HG02840 (cell line): ENCODE data around the gene CDC25B.
A peak's percentile ranks its signal among the peaks of the same experiment; 100 is the strongest.
"Not testable (repeated sequence)": the region's sequence is repeated elsewhere in the genome, so short reads cannot be mapped to it uniquely, and the experiment has no call there.

Experiments used
- ATAC-seq: cut with Tn5 transposase; IDR thresholded peaks from one replicate; pipeline ENCODE4 v1.9.1; 2021; ENCODE audit warnings: mild to moderate bottlenecking, moderate library complexity, moderate number of reproducible peaks; ENCODE audit not compliant: unreplicated experiment, low FRiP score

Gene CDC25B

DNA sequence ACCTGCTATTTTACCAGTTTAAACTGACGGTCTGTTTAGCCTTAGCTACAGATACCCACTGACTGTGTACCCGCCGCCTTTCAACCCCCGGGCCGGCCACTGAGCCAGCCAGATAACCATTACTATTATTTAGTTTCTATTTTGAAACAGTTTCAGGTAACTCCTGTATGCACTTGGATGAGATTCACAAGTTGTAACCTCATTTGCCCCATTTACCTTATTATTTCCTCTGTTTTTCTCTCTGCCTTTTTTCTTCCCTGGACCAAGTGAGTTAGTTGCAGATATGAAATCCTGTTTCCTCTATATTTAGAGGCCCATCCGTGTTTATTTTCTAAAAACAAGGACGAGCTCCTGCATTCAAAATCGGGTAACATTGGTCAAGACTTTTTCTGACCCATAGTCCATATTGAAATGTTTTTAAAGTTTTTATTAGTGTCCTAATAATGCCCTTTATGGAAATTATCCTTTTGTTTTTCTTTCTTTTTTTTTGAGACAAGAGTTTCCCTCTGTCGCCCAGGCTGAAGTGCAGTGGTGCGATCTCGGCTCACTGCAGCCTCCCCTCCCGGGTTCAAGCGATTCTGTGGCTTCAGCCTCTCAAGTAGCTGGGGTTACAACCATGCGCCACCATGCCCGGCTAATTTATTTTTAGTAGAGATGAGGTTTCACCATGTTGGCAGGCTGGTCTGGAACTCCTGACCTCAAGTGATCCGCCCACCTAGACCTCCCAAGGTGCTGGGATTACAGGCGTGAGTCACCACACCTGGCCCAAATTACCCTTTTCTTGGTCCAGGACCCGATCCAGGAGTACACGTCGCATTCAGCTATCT, 25.0 kb downstream of the CDC25B start:
- no peak for ATAC-seq

DNA sequence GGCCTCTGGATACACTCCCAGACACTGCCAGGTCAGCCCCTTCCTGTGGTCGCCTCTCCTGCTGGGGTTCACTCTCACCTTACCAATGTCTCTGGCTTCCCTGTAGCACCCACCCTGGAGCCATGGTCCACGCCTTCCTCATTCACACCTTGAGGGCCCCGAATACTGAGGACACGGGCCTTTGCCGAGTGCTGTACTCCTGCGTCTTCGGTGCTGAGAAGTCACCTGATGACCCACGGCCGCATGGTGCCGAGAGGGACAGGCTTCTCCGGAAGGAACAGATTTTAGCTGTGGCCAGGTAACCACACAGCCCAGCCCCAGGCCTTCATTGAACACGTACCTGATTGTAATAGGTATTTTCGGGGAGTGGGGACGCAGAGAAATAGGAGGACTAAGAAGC, 25.9 kb downstream of the CDC25B start:
- no peak for ATAC-seq

DNA sequence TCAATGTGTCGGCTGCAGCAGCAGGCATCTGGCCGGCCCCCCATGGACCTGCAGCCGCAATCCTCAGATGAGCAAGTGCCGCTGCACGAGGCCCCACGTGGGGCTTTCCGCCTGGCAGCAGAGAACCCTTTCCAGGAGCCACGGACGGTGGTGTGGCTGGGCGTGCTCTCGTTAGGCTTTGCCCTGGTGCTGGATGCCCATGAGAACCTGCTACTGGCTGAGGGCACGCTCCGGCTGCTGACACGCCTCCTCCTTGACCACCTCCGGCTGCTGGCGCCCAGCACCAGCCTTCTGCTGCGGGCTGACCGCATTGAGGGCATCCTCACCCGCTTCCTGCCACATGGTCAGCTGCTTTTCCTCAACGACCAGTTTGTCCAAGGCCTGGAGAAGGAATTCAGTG, 27.8 kb downstream of the CDC25B start:
- no peak for ATAC-seq

DNA sequence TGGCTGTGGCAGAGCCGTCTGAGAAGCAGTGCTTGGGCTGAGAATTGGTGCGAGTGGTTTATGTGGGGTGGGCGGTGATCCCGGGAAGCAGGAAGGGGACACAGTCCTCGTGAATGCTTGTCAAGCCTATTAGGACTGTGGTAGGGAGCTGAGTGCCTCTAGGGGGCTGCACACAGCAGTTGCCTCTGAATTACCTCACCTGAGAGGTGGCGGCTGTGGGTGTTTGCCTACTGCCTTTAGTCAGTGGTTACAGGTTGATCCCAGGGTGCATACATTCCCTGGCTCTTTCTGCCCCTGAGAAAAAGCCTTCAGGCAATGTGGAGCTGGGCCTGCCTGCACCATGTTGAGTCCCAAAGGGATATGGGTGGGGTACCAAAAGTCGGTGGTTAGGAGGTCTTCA, 29.4 kb downstream of the CDC25B start:
- ATAC-seq, result no peak

DNA sequence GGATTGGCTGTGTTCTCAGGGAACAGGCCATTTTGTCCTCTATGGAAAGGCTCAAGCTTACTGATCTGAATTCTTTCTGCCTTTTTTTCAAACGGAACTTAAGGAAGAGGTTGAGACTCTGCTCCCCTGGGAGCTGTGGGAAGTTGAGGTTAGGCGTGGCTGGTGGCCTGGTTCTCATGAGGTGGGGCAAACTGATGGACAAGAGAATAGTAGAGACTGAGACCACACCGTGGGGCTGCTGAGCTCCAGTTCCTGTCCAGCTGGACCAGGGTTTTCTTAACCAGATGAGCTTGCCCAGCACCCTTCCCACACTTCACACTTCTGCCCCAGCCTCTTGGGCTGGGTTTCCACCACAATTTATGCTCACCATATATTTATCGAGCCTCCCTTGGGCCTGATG, 30.3 kb downstream of the CDC25B start:
- no peak for ATAC-seq

DNA sequence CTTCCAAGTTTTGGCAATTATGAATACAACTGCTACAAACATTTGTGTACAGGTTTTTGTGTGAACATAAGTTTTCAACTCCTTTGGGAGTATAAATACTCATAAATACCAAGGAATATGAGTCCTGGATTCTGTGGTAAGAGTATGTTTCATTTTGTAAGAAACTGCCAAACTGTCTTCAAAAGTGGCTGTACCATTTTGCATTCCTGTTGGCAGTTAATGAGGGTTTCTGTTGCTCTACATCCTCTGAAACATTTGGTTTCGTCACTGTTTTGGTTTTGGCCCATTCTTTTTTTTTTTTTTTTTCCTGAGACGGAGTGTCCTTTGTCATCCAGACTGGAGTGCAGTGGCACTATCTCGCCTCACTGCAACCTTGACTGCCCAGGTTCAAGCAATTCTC, 32.7 kb downstream of the CDC25B start:
- ATAC-seq, result no peak

DNA sequence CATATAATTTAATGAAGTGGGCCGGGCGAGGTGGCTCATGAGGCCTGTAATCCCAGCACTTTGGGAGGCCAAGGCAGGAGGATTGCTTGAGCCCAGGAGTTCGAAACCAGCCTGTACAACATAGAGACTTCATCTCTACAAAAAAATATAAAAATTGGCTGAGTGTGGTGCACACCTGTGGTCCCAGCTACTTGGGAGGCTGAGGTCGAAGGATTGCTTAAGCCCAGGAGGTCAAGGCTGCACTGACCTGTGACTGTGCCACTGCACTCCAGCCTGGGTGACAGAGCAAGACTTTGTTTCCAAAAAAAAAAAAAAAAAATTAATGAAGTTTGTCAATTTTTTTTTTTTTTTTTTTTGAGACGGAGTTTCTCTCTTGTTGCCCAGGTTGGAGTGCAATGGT, 33.8 kb downstream of the CDC25B start:
- not testable (repeated sequence) for ATAC-seq

DNA sequence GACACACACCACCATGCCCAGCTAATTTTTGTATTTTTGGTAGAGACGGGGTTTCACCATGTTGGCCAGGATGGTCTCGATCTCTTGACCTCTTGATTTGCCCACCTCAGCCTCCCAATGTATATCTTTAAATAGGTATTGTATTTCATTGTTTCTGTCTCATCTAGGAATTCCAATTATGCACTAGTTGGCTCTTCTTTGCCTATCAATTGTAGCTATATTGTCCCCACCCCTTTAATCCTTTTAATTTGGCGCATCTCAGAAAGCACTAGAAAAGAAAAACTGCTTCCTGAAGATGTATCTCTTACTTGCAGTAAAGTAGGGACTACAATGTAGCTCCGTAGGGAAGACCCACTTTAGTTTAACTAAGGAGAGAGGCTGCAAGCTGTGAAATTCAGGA, 40.0 kb downstream of the CDC25B start:
- ATAC-seq, result no peak

DNA sequence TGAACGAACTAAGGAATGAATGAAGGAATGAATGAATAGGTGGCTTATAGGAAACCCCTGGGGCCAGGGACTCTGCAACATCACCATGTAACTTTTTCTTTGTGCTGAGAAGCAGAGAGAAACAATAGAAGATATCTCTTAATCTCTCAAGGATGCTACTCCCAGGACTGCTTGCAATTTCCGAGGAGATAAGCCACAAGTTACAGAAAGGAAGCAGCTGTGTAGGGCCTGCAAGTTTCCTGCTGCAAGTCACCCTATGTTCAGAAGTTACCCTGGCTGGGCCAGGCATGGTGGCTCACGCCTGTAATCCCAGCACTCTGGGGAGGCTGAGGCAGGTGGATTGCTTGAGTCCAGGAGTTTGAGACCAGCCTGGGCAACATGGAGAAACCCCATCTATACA, 43.2 kb downstream of the CDC25B start:
- no peak for ATAC-seq

DNA sequence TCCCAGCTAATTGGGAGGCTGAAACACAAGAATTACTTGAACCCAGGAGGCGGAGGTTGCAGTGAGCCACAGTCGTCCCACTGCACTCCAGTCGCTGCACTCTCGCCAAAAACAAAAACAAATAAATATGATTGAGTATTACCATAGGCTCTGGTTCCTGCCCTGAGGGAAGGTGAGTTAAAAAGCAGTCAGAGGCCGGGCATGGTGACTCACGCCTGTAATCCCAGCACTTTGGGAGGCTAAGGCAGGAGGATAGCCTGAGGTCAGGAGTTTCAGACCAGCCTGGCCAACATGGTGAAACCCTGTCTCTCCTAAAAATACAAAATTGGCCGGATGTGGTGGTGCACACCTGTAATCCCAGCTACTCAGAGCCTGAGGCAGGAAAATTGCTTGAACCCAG, 44.1 kb downstream of the CDC25B start:
- ATAC-seq, result not testable (repeated sequence)

DNA sequence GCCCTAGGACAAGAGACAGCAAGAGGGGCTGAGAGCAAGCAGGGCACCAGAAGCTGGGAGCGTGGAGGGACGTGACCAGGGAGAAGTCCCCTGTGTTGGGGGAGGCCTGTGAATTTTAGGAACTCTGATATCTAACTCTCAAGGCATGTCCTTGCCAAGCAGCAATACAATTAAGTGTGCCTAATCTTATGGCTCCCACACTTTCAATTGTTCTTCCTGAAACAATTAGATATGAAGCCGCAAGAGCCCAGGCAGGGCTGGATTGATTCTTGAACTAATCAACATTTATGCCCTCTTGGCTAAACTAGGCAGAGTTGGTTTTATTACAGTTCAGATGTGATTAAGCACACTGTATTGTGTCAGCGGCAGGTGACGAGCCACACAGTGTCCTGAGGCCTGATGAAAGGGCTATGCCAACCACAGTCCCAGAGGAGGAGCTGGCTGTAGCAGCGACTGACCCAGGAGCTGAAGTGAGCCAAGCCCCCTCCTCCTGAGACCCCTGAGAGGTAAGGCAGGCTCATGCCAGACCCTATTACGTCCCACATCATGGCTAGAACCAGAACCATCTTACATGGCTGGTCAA, 46.3 kb downstream of the CDC25B start:
- no peak for ATAC-seq

DNA sequence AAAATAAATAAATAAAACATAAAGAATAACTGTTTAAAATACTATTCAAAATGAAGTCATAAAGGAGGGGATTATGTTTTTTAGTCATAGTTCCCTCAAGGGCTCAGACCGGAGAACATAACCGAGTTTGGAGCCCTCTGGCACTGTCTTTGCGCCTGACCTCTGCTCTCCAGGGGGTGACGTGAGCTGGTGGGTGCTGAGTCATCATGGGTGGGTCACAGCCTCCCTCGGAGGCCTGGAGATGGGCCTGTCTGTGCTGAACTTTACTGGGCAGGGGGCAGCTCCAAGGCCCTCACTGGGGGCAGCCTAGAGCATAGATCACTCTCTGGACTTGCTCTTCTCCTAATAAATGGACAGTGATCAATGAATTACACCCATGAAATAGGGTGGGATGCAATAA, 47.4 kb downstream of the CDC25B start:
- ATAC-seq, result no peak

DNA sequence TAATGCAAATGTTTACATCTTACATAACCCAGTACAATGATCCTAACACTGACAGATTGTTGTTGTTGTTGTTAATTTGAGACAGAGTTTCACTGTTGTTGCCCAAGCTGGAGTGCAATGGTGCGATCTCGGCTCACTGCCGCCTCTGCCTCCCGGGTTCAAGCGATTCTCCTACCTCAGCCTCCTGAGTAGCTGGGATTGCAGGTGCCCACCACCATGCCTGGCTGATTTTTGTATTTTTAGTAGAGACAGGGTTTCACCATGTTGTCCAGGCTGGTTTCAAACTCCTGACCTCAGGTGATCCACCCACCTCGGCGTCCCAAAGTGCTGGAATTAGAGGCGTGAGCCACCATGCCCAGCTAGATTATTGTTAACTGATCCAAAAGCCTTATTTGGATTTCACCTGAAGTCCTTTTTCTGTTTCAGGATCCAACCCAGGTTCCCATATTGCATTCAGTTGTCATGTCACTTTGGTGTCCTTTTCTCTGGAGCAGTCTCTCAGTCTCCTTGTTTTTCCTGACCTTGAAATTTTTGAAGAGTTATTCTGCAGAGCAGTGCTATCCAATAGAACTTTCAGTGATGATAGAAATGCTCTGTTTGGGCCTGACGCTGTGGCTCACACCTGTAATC, 48.0 kb downstream of the CDC25B start:
- ATAC-seq, result not testable (repeated sequence)

DNA sequence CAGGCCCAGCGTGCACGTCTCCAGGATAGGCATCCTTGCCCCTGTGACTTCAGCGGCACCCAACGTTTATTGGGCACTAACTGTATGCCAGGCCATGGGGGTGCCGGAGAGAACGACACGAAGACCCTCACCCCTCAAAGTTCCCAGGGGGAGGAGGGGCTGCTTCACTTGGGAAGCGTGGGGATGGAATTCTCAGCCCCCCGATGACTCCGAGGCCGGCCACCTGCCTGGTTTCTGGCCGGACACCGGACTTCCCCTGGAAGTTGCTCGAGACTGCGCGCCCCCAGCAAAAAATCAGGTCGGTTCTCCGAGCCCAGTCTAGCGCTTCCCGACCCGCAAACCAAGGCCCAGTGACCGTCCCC, 50.2 kb downstream of the CDC25B start:
- no peak for ATAC-seq

DNA sequence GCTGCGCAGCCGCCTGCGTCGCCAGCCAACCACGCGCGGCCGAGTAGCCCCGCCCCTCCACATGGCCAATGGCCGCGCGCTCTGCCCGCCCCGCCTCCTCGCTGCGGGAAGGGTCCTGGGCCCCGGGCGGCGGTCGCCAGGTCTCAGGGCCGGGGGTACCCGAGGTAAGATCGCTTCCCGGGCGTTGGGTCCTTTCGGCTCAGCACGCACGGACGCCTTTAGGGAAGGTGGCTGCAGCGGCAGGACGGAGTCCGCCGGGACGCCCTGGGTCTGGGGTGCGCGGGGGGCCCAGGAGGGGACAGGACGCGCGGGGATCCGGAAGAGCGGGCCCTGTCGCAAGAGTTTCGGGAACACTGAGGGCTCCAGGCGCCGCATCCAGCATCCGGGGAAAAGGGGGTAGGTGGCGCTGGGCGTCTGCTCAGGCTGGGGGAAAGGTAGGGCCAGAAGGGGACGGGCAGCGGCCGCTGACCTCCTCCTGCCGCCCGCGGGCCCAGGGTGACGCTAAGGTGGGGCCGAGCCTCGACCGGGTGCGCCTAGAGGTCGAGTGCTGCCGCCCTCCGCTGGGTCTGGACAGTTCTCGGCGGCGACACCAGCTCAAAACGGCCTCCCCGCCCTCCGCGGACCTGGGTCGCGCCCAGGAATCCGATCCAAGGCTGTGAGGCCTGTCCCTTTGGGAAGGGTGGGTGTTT, 50.8 kb downstream of the CDC25B start, which contains the start of gene MAVS:
MAVS (plus strand) TSS at position 95 of the 689 bp plus-strand sequence. CDS start 7,791 bp downstream, outside the sequence.
- ATAC-seq, result peak; percentile 82

DNA sequence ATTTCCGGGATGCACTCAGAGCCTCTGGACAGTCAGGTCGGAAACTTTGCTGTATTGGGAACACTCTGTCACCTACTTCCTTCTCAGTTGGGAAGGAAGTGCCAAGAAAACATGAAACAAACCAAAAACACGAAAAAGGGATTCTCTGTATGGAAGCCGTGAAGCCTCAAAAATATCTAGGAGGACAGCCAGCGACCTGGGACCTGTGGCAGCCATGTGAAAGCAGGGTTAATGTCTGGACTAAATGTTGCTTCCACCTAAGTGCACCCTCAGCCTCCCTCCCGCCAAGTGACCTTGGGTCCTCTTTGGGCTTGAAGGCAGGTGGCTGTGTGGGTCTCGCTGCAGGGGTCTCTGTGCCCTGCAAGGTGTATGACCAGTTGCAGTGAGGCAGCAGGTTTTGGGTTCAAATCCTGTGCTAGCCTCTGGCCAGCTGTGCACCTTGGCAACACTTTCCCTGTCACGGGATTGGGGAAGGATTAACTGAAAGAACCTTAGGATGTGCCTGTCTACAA, 51.4 kb downstream of the CDC25B start:
- no peak for ATAC-seq

DNA sequence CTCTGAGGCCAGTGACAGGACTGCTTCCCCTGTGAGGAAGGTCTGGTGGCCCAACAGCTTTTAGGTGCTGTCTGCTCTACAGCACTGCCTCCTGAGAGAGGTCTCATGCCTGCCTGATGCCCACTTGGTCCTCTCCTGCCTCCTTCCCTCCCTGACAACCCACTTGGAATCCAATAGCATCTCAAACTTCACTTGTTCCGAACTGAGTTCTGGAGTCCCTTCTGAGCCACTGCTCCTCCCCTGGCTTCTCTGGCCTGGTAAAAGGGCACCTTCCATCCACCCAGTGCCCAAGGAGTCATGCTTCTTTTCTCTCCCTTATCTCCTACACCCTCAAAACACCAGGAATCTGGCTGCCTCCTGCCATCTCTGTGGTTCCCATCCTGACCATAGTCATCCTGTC, 52.5 kb downstream of the CDC25B start:
- no peak for ATAC-seq

DNA sequence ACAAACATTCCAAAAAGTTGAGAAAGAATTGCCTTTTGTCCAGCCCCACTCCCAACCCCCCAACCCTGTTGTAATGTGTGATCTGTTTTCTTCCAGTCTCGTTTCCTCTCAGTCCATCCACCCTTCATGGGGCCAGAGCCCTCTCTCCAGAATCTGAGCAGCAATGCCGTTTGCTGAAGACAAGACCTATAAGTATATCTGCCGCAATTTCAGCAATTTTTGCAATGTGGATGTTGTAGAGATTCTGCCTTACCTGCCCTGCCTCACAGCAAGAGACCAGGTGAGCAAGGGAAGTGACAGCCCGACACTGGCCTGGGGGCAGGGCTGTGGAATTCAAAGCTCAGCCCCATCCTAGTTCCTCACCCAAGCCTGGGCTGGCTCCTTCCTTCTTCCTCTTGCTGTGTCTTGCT, 58.4 kb downstream of the CDC25B start:
- ATAC-seq, result no peak
